GM18519 (cell line): Measurements from ENCODE around the gene CD109.
"Not testable (repeated sequence)": the region's sequence is repeated elsewhere in the genome, so short reads cannot be mapped to it uniquely, and the experiment has no call there.

Experiments used
- ATAC-seq: cut with Tn5 transposase; IDR thresholded peaks from one replicate; pipeline ENCODE4 v1.9.1; 2021; ENCODE audit warnings: mild to moderate bottlenecking, moderate library complexity; ENCODE audit not compliant: unreplicated experiment, low FRiP score

The CD109 gene

GRCh38 chr6:73782911-73783310 lies 86.9 kb downstream of the CD109 start:
- ATAC-seq = no peak

GRCh38 chr6:73784726-73785505 lies 88.9 kb downstream of the CD109 start:
- no peak for ATAC-seq

GRCh38 chr6:73790574-73790973 lies 94.6 kb downstream of the CD109 start:
- no peak for ATAC-seq

- no peak for ATAC-seq
Measured at GRCh38 chr6:73791336-73791735, 95.3 kb downstream of the CD109 start.

DNA sequence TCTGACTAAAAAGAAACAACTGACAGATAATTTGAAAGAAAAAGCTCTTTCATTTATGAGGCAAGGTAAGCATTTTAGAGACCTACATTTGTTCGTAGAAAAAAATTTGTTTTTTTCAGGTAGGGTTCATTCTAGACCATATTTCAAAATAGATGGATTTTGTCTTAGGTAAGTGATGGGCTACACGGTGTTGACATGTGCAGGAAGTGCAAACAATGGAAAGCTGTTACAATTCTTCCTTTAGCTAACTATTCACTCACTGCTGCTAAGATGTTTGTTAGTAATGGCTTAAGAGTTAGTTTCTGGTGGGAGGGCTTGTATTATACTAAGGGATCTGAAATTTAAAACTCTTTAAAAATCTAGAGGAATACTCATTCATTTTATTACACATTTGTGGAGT lies 96.7 kb downstream of the CD109 start:
- no peak for ATAC-seq

- no peak for ATAC-seq
Measured at GRCh38 chr6:73796881-73797280, 100.9 kb downstream of the CD109 start.

DNA sequence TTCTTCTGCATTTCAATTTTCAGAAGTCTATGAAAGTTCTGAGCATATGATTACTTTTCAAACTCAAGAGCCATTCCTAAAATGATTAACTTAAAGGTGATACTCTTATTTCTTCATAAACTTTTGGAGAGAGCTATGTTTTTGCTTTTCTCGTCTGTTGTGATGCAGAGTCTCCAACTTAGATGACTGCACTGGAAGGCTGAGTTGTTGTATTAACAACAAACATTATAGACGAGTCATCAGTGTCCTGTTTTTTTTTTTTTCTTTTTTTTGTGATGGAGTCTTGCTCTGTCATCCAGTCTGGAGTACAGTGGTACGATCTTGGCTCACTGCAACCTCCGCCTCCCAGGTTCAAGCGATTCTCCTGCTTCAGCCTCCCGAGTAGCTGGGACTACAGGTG lies 101.9 kb downstream of the CD109 start:
- no peak for ATAC-seq

GRCh38 chr6:73798592-73798991 lies 102.6 kb downstream of the CD109 start:
- peak; percentile 86 for ATAC-seq

DNA sequence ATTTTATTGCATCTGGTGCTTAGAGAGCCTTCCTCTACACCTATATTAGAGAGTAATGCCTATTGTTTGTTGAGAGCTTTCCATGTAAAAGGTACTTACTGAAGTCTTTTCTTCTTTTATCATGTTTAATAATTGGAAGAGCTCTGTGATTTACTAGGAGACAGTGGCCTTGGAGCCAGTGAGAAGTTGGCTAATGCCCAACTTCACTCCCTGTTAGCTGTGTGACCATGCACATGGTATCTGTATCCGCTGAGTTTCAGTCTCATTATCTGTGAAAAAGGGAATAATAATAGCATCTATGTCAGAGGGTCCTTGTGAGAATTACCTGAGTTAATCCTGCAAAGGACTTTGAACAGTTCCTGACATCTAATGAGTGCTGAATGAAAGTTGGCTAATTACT lies 105.0 kb downstream of the CD109 start:
- no peak for ATAC-seq

GRCh38 chr6:73801652-73802268 lies 105.8 kb downstream of the CD109 start:
- ATAC-seq = no peak

DNA sequence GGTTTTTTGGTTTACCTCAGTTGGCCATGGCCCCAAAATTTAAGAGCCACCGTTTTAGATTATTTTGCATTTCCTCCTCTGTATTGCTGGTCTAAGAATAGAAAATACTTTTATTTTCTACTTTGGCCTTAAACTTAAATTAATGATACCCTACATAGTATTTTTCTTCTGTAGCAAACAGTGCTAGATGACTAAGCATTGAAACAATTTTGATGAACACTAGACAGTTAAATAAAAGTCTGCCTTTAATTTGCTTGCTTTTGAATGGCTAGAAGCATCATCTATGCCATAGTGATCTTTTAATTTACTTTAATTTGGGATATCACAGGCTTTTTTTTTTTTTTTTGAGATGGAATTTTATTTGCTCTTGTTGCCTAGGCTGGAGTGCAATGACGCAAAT lies 106.4 kb downstream of the CD109 start:
- ATAC-seq = no peak

GRCh38 chr6:73803562-73804241 lies 107.7 kb downstream of the CD109 start:
- no peak for ATAC-seq

GRCh38 chr6:73805221-73805620 lies 109.2 kb downstream of the CD109 start:
- ATAC-seq = not testable (repeated sequence)

DNA sequence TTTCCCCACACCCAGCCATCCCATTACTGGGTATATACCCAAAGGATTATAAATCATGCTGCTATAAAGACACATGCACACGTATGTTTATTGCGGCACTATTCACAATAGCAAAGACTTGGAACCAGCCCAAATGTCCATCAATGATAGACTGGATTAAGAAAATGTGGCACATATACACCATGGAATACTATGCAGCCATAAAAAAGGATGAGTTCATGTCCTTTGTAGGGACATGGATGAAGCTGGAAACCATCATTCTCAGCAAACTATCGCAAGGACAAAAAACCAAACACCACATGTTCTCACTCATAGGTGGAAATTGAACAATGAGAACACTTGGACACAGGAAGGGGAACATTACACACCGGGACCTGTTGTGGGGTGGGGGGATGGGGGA lies 110.0 kb downstream of the CD109 start:
- ATAC-seq = not testable (repeated sequence)

DNA sequence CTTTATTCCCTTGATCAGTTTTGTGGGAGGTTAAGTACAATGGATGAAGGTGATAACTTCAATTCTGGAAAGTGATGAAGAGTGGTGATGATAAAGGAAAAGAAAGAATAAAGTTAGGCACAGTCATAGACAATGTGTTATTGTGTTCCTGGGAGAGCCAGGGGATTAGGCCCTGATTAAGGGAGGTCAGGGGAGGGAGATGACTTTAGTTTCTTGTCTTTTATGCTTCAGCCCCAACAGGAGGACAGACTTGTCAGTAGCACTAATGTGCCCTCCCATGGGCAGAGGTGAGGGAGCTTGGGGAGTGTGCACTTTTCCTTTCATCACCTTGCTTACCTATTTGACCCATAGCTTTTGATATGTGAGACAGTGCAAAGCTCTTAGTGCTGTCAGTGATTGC lies 115.7 kb downstream of the CD109 start:
- ATAC-seq = no peak

DNA sequence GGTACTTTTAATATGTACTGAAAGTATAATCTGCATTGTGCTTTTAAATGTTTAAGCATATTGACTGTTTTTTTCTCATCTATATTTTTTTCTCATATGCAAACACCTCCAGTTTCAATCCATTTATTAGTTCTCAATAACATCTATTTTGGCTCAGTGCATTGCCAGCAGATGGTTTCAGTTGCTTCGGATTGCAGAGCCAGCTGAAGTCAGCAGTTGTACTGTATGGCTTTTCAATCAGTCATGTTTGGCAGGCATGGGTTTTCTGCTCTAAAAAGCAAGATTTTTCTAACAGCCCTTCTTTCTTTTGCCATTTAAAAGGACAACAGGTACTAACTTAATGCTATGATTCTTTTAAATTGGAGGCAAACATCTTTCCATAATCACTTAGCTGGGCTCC lies 121.2 kb downstream of the CD109 start:
- ATAC-seq = no peak

- no peak for ATAC-seq
Measured at GRCh38 chr6:73823046-73823735, 127.2 kb downstream of the CD109 start.

DNA sequence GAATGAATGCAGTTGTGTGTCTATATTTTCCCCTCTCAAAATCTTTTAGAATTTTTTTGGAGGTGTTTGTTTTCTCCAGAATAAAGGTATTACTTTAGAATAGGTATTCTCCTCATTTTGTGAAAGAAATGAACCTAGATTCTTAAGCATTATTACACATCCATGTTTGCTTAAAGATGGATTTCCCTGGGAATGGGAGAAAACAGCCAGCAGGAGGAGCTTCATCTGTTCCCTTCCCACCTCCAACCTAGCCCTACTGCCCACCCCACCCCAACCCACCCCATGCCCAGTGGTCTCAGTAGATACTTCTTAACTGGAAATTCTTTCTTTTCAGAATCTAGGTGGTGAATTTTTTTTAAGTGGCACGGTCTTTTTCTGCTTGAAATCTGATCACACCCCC lies 127.8 kb downstream of the CD109 start:
- no peak for ATAC-seq

DNA sequence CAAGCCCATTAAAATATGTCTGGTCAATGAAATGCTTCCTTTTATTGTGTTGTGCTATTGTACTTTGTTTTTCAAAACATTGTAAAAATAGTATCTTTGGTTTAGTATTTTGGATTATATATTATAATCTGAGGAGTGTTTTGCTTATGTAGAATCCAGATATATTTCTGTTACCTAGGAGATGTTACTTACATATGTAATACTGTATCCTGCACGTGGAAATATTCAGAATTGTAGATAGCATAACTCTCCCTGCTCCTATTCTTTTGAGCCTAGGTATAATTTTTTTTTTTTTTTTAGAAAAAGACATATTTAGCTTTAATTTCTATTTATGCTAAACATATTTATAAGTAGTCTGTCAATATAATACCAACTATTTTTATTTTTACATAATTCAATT lies 130.6 kb downstream of the CD109 start:
- no peak for ATAC-seq

DNA sequence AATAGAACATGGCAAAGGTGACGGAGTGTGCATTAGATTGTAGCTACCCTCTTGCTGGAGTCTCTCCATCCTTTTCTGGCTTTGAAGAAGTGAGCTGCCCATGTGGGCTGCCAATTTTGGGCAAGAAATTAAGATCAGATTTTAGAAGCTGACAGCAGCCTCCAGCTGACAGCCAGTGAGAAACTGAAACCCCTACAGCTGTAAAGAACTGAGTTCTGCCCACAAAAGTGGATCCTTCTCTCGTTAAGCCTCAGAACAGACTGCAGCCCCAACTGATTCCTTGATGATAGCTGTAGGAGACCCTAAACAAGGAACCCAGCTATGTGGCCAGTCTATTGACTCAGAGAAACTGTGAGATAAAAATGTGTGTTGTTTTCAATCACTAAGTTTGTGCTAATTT lies 134.1 kb downstream of the CD109 start:
- ATAC-seq = no peak

DNA sequence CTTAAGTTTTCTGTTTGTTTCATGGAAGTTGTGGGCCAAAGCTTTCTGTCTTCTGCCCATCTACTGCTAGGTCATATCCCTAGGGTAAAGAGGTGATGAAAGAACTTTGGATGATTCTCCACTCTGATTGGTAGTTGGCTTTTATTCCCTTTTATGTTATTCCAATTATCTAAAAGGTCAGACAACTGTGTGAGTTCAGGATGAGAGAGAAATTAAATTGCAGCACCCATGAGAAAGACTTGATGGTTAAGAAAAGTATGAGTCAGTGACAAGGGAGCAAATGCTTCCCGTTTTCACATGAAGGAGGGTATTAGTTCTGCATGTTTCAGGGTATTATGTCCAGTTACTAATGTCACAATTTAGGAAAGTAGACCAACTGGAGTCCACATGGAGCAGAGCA lies 136.3 kb downstream of the CD109 start:
- no peak for ATAC-seq
